Mesenchymal stem cell (in vitro differentiated cells and primary cell): ENCODE data around the gene FBXO39.

Experiments used
- DNase-seq: peaks from one replicate; pipeline ENCODE4 v3.0.0-alpha.2; 2013
- H2AFZ ChIP-seq: one replicate; pipeline ENCODE4 v1.6.1; 2013; ENCODE audit warnings: low read depth, mild to moderate bottlenecking, control low read depth, inconsistent platforms, low read length, moderate library complexity
- H2AK5ac ChIP-seq: 2 replicates; pipeline ENCODE4 v1.6.1; 2013; ENCODE audit warnings: low read length, moderate library complexity, mild to moderate bottlenecking, inconsistent platforms; ENCODE audit not compliant: severe bottlenecking
- H2BK120ac ChIP-seq: one replicate; pipeline ENCODE4 v1.6.1; 2013; ENCODE audit warnings: low read depth, mild to moderate bottlenecking, inconsistent platforms, low read length, moderate library complexity
- H2BK12ac ChIP-seq, 2 experiments: one replicate each; pipeline ENCODE4 v1.6.1; 2013; ENCODE audit warnings: inconsistent platforms in 2 of 2, low read length in 2 of 2, mild to moderate bottlenecking in 2 of 2, moderate library complexity in 2 of 2, control low read depth in 1 of 2
- H2BK15ac ChIP-seq: one replicate; pipeline ENCODE4 v1.6.1; 2013; ENCODE audit warnings: mild to moderate bottlenecking, low read depth, inconsistent platforms; ENCODE audit not compliant: poor library complexity, severe bottlenecking
- H2BK5ac ChIP-seq: 2 replicates; pipeline ENCODE4 v1.6.1; 2013; ENCODE audit warnings: low read depth, mild to moderate bottlenecking, low read length, control low read depth, inconsistent platforms; ENCODE audit not compliant: poor library complexity, severe bottlenecking
- H3K14ac ChIP-seq, 2 experiments: one replicate each; pipeline ENCODE4 v1.6.1; 2013; ENCODE audit warnings: inconsistent platforms in 2 of 2, low read length in 2 of 2, control low read depth in 1 of 2, mild to moderate bottlenecking in 1 of 2, moderate library complexity in 1 of 2
- H3K18ac ChIP-seq, 2 experiments: one replicate each; pipeline ENCODE4 v1.6.1; 2013; ENCODE audit warnings: inconsistent platforms in 2 of 2, low read length in 2 of 2, control low read depth in 1 of 2, low read depth in 1 of 2, mild to moderate bottlenecking in 1 of 2
- H3K23ac ChIP-seq, 2 experiments: one replicate each; pipeline ENCODE4 v1.6.1; 2013; ENCODE audit warnings: inconsistent platforms in 2 of 2, low read length in 2 of 2, mild to moderate bottlenecking in 2 of 2, moderate library complexity in 2 of 2, control low read depth in 1 of 2
- H3K27ac ChIP-seq: 2 replicates; pipeline ENCODE4 v1.5.1; 2013; ENCODE audit warnings: mild to moderate bottlenecking, moderate library complexity, low read length, control low read depth, inconsistent platforms; ENCODE audit not compliant: poor library complexity, severe bottlenecking
- H3K27me3 ChIP-seq, 2 experiments: 2 replicates each; pipeline versions ENCODE4 v1.6.1 to v1.7.0; 2013; ENCODE audit warnings: low read length in 2 of 2, mild to moderate bottlenecking in 2 of 2, moderate library complexity in 2 of 2, control low read depth in 1 of 2, inconsistent platforms in 1 of 2; ENCODE audit not compliant: control insufficient read depth in 1 of 2, insufficient read depth in 1 of 2
- H3K36me3 ChIP-seq, 2 experiments: 2 replicates each; pipeline versions ENCODE4 v1.6.1 to v1.7.0; 2013; ENCODE audit warnings: low read length in 2 of 2, control low read depth in 1 of 2, inconsistent platforms in 1 of 2, low read depth in 1 of 2, mild to moderate bottlenecking in 1 of 2; ENCODE audit not compliant: insufficient read depth in 2 of 2, control insufficient read depth in 1 of 2
- H3K4ac ChIP-seq, 2 experiments: one replicate each; pipeline ENCODE4 v1.6.1; 2013; ENCODE audit warnings: inconsistent platforms in 2 of 2, low read length in 2 of 2, mild to moderate bottlenecking in 2 of 2, moderate library complexity in 2 of 2, control low read depth in 1 of 2, low read depth in 1 of 2
- H3K4me1 ChIP-seq: 2 replicates; pipeline ENCODE4 v1.6.1; 2013; ENCODE audit warnings: low read depth, low read length, control low read depth; ENCODE audit not compliant: control insufficient read depth, insufficient read depth
- H3K4me2 ChIP-seq: 2 replicates; pipeline ENCODE4 v1.6.1; 2013; ENCODE audit warnings: low read length, mild to moderate bottlenecking, inconsistent platforms; ENCODE audit not compliant: poor library complexity, severe bottlenecking
- H3K4me3 ChIP-seq, 2 experiments: 2 replicates each; pipeline versions ENCODE4 v1.5.1 to v1.7.0; 2013; ENCODE audit warnings: low read length in 2 of 2, mild to moderate bottlenecking in 2 of 2, control low read depth in 1 of 2, low read depth in 1 of 2; ENCODE audit not compliant: insufficient read depth in 1 of 2
- H3K79me1 ChIP-seq: replicated peaks from 2 replicates; pipeline ENCODE4 v1.6.1; 2013; ENCODE audit warnings: mild to moderate bottlenecking, control low read depth, low read length, inconsistent platforms; ENCODE audit not compliant: poor library complexity, severe bottlenecking
- H3K9ac ChIP-seq: 2 replicates; pipeline ENCODE4 v1.7.0; 2013; ENCODE audit warnings: mild to moderate bottlenecking, low read length, moderate library complexity
- H3K9me3 ChIP-seq: 2 replicates; pipeline ENCODE4 v1.7.0; 2013; ENCODE audit warnings: mild to moderate bottlenecking, low read length; ENCODE audit not compliant: control insufficient read depth
- H4K8ac ChIP-seq: one replicate; pipeline ENCODE4 v1.6.1; 2013; ENCODE audit warnings: inconsistent platforms, mild to moderate bottlenecking, low read length, moderate library complexity
- H4K91ac ChIP-seq: one replicate; pipeline ENCODE4 v1.6.1; 2013; ENCODE audit warnings: mild to moderate bottlenecking, low read length, inconsistent platforms
- WGBS: methylation state at CpG from one replicate; pipeline ENCODE4 v1.1.7; 2013; ENCODE audit warnings: mixed read lengths; 5-methylcytosine and 5-hydroxymethylcytosine counted together

The FBXO39 gene

DNA sequence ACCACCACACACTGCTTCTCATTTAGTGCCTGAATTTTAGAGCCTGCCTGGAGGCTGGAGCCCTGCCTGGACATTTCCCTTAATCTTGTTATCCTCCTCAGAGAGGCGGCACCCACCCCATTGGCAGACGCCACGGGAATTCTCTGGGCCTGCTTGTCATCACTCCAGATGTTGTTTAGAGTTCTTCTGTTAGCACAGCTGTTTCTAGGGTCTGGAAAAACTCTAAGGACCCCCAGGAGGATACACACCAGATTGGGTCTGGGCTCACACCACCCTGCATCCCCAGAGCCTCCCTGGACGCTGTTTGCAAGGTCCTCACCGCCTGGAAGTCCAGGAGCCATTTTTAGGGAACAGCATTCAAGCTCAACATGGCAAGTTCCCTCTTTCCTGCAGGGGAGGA is 20.7 kb upstream of the FBXO39 start:
- Histone ChIP-seq H3K23ac (no peak overlapping the region), H2AK5ac (no peak overlapping the region)
- WGBS: 49% methylated on average over 5 of the region's 5 CpGs

DNA sequence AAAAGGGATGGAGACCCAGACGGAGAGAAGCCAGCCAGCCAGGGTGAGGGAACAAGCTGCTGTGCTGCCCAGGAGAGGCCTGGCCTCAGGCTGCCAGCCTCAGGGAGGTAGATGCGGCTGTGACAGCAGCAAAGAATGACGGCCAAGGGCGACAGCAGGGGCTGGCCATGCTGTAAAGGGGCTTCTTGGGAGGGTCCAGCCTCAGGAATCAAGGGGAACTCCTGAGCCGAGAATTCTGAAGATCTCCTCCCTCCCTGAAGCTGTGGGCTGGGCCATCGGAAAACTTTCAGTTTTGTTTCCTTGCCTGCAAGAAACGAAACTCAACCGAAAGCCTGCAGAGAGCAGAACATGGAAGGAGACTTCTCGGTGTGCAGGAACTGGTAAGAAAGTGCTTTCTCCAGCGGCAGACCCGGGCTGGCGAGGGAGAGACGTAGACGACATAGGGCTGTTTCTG is 20.3 kb upstream of the FBXO39 start, which contains the start of gene XAF1:
XAF1 (plus strand) TSS at position 316 of the 454 bp plus-strand sequence; CDS start at position 349, 33 bp downstream.
- Histone ChIP-seq H2BK15ac (peak within 1 kb of the TSS; percentile 73), H3K9me3 (no peaks in the 10 kb centered on the region), H2BK5ac (no peak within 1 kb of the TSS), H3K9ac (peak within 1 kb of the TSS; percentile 96), H3K4me1 (peaks cover 2% of the 10 kb centered on the region), H3K18ac (peak within 1 kb of the TSS in 1 of 2 experiments; percentile 85), H3K4ac (peak within 1 kb of the TSS; percentile 28 to 71), H2AFZ (peak within 1 kb of the TSS; percentile 55), H4K91ac (peak within 1 kb of the TSS; percentile 73), H3K27ac (no peak within 1 kb of the TSS), H2AK5ac (no peak within 1 kb of the TSS), H3K36me3 (peaks cover 0 to 29% of the 10 kb centered on the region in 2 experiments), H3K23ac (no peak within 1 kb of the TSS), H2BK12ac (peak within 1 kb of the TSS in 1 of 2 experiments; percentile 51), H3K4me2 (no peak within 1 kb of the TSS), H3K14ac (peak within 1 kb of the TSS in 1 of 2 experiments; percentile 97), H4K8ac (peak within 1 kb of the TSS; percentile 89), H3K4me3 (peak within 1 kb of the TSS in 1 of 2 experiments; percentile 83), H3K79me1 (no peaks in the 10 kb centered on the region), H3K27me3 (no peaks in the 10 kb centered on the region), H2BK120ac (peak within 1 kb of the TSS; percentile 11)
- WGBS: 70% methylated on average over 14 of the region's 14 CpGs
- peak; percentile 69 for DNase-seq

More for the DNA sequence above, 20.7 kb upstream of the FBXO39 start:
- H3K27me3 ChIP-seq: no peaks in the 10 kb centered on the region
- H3K27ac ChIP-seq: no peak overlapping the region
- no peaks in the 10 kb centered on the region for H3K9me3 ChIP-seq
- H3K36me3 ChIP-seq: peaks cover 0 to 25% of the 10 kb centered on the region in 2 experiments
- no peak overlapping the region for H2BK5ac ChIP-seq
- no peaks in the 10 kb centered on the region for H3K79me1 ChIP-seq
- DNase-seq: peak; percentile 19
- H2BK15ac ChIP-seq: no peak overlapping the region
- no peak overlapping the region for H4K8ac ChIP-seq
- peaks cover 2% of the 10 kb centered on the region for H3K4me1 ChIP-seq
- no peak overlapping the region for H2BK120ac ChIP-seq
- H3K9ac ChIP-seq: peak overlapping the region; percentile 96
- H3K4me3 ChIP-seq: peak overlapping the region in 1 of 2 experiments; percentile 83
- no peak overlapping the region for H3K4me2 ChIP-seq
- peak overlapping the region in 1 of 2 experiments; percentile 97 for H3K14ac ChIP-seq
- H4K91ac ChIP-seq: no peak overlapping the region
- no peak overlapping the region for H3K4ac ChIP-seq
- H2BK12ac ChIP-seq: peak overlapping the region in 1 of 2 experiments; percentile 51
- peak overlapping the region; percentile 46 for H2AFZ ChIP-seq
- peak overlapping the region in 1 of 2 experiments; percentile 85 for H3K18ac ChIP-seq

GRCh38 chr17:6756425-6757031 is 19.5 kb upstream of the FBXO39 start:
- Histone ChIP-seq H4K91ac (no peak overlapping the region), H3K4me1 (peaks cover 2% of the 10 kb centered on the region), H3K4ac (no peak overlapping the region), H3K79me1 (no peaks in the 10 kb centered on the region), H3K9me3 (no peaks in the 10 kb centered on the region), H2BK5ac (no peak overlapping the region), H3K9ac (peak overlapping the region; percentile 96), H3K36me3 (peaks cover 0 to 35% of the 10 kb centered on the region in 2 experiments), H2AK5ac (no peak overlapping the region), H2BK12ac (no peak overlapping the region), H3K27me3 (no peaks in the 10 kb centered on the region), H3K4me3 (peak overlapping the region in 1 of 2 experiments; percentile 83), H2AFZ (no peak overlapping the region), H2BK15ac (no peak overlapping the region), H3K27ac (no peak overlapping the region), H3K18ac (no peak overlapping the region), H3K14ac (no peak overlapping the region), H2BK120ac (no peak overlapping the region), H4K8ac (no peak overlapping the region), H3K23ac (no peak overlapping the region), H3K4me2 (no peak overlapping the region)
- no peak for DNase-seq
- WGBS: 82% methylated on average over 6 of the region's 13 CpGs

- Histone ChIP-seq H3K4me3 (no peak overlapping the region), H3K79me1 (no peaks in the 10 kb centered on the region), H4K91ac (no peak overlapping the region), H3K36me3 (peaks cover 0 to 47% of the 10 kb centered on the region in 2 experiments), H4K8ac (no peak overlapping the region), H2BK5ac (no peak overlapping the region), H3K27ac (no peak overlapping the region), H2BK120ac (no peak overlapping the region), H2BK12ac (no peak overlapping the region), H3K4me1 (peaks cover 2% of the 10 kb centered on the region), H3K4ac (no peak overlapping the region), H3K9me3 (no peaks in the 10 kb centered on the region), H2BK15ac (no peak overlapping the region), H3K14ac (no peak overlapping the region), H3K23ac (no peak overlapping the region), H2AK5ac (no peak overlapping the region), H3K18ac (no peak overlapping the region), H3K4me2 (no peak overlapping the region), H3K27me3 (no peaks in the 10 kb centered on the region), H3K9ac (no peak overlapping the region), H2AFZ (no peak overlapping the region)
- no peak for DNase-seq
- 96% methylated on average over 2 of the region's 2 CpGs for WGBS
Measured at GRCh38 chr17:6757747-6758146, 18.3 kb upstream of the FBXO39 start.
